ENCODE data around the gene EEF1G.

- TF ChIP-seq POLR2AphosphoS5 (IDR thresholded peaks at IDR 0.05) (no peak), POLR2A (IDR thresholded peaks at IDR 0.05) (no peak), CTCF (IDR thresholded peaks at IDR 0.05) (no peak), EP300 (IDR thresholded peaks at IDR 0.05; ENCODE audit: low read depth) (no peak)
These were observed 31.8 kb upstream of the EEF1G start for GRCh38 chr11:62605467-62605866.

All from transverse colon (tissue), 4 donors.